GM18870 (cell line): ENCODE data around the gene RNF141.

Source experiments
- ATAC-seq: cut with Tn5 transposase; IDR thresholded peaks from one replicate; pipeline ENCODE4 v1.9.1; 2021; ENCODE audit warnings: moderate library complexity; ENCODE audit not compliant: unreplicated experiment

The RNF141 gene

DNA sequence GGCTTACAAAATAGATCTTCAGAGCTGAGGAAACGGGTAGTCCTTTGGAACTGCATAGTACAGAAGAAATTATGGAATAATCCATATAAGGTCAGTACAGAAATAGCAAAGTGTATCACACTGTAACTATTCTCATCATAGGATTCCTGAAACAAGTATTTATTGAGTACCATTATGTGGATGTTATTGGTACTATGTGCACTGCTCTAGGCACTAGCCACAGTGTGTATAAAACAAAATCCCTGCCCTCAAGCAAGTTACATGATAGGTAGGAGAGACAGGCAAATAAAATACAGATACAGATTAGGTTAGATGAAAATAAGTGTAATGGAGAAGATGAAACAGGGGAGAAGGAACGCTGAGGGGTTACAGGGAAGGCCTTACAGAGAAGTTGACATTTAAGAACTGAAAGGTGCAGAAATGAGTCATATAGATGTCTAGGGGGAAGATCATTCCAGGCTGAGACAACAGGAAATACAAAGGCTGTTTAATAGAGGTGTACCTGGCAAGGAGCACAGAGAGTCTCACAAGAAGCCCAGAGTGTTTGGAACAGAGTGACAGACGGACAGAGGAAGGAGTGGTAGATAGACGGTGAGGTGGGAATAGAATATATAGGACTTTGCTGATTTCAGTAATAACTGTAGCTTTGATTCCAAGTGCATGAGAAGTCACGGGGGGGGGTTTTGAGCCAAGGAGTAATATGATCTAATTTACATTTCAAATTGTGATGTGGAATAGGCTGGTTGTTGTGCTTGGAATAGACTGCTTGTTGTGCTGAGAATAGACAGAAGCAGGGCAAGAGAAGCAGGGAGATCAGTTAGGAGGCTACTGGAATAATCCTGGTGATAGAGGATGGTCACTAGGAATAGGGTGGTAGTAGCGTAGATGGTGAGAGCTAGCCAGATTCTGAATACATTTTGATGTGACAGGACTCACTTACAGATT is 13.7 kb downstream of the RNF141 start:
- ATAC-seq: no peak

DNA sequence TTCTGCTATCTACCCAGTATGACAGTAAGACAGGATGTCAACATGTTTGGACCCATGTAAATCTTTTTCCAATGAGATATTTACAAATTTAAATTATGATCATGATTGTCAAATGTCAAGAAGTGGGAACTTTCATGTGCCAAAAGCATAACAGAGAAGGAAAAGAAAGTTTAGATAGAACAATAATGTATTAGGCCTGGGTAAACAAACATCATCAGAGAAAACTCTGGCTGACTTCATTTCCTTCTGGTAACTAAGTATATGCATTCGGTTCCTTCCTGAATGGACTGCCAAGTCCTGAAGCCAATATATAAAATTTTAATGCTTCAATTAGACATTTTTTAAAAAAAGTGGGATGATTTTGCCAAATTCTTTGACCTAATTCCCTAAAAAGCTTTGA is 16.5 kb downstream of the RNF141 start:
- no peak for ATAC-seq

DNA sequence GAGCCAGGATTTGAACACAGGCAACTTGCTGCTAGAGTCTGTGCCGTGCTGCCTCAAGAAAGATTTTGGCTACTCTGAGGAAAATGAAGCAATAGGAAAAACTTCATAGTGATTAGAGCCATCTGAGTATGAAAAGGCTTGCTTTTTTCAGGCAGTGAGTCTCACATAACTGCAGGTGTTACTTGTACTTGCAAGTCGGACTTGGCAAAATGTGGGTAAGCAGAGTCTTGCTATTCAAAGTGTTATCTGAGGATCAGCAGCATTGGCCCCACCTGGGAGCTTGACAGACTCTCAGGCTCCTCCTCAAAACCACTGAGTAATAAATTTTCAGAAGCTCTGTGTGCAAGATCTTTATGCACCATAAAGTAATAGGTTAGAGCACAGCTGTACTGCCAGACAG is 18.1 kb downstream of the RNF141 start:
- no peak for ATAC-seq

DNA sequence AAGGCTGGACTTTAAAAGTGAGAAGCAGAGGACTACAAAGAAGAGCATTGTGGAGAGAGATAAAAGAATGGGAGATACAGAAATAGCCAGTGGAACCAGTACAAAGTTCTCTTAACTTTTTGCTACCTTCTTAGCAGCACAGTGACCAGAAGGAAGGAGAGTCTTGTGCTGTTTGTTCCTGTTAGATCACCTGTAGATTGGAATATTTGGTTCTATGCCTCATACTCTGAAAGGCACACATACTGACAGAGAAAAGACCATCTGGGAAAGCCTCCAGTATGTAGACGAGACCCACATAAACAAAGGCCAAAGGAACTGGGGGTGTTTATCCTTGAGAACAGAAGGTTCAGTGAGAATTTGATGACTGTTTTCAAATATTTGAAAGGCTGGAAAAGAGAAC is 18.7 kb downstream of the RNF141 start:
- ATAC-seq: no peak

DNA sequence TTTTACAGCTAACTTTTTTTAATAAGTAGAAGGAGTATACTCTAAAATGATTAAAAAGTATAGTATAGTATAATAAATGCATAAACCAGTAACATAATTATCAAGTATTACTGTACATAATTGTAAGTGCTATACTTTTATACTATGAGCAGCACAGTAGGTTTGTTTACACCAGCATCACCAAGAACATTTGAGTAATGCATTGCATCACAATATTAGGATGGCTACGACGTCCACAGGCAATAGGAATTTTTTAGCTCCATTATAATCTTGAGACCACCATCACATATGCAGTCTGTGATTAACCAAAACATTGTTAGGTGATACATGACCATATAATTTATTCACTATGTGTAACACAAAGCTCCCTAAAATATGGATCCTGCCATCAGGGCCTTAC is 20.4 kb downstream of the RNF141 start:
- no peak for ATAC-seq

DNA sequence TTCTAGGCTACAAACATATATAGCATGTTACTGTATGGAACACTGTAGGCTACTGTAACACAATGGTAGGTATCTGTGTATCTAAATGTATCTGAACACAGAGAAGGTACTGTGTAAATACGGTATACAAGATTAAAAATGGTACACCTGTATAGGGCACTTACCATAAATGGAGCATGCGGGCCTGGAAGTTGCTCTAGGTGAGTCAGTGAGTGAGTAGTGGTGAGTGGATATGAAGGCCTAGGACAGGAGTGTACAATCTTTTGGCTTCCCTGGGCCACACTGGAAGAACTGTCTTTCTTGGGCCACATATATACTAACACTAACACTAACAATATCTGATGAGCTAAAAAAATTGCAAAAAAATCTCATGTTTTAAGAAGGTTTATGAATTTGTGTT is 21.4 kb downstream of the RNF141 start:
- no peak for ATAC-seq

GRCh38 chr11:10518891-10519290 is 22.1 kb downstream of the RNF141 start:
- ATAC-seq: no peak

DNA sequence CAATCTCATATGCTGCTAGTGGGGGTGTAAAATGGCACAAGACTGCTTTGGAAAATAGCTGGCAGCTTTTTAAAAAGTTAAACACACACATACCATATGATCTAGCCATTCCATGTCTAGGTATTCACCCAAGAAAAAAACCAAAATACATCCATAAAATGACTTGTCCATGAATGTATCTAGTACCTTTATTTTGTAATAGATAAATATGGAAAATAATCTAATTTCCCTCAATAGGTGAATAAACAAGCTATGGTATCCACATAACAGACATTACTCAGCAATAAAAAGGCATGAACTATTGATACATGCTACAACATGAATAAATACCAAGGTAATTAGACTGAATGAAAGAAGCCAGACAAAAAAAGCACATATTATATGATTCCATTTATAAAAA is 22.9 kb downstream of the RNF141 start:
- ATAC-seq: no peak

GRCh38 chr11:10515418-10515817 is 25.6 kb downstream of the RNF141 start:
- no peak for ATAC-seq

DNA sequence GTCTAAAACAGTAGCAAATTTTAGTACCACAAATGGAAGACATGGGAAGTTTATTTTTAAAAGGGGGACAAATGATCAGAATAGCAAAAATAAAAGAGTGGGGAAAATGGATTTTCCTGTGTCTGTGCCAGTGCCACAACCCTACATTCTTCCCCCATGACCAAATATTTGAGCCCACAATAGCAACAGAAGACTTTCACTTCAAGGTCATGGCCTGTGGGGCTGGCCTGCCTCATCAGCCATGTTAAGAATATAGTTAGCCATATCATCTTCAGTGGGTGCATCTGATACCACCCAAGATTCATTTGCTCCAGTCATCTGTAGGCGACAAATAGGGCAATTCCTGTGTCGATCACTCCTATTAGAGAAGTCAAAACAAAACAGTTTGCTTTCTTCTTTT is 26.3 kb downstream of the RNF141 start:
- ATAC-seq: no peak

GRCh38 chr11:10514202-10514601 is 26.8 kb downstream of the RNF141 start:
- no peak for ATAC-seq

DNA sequence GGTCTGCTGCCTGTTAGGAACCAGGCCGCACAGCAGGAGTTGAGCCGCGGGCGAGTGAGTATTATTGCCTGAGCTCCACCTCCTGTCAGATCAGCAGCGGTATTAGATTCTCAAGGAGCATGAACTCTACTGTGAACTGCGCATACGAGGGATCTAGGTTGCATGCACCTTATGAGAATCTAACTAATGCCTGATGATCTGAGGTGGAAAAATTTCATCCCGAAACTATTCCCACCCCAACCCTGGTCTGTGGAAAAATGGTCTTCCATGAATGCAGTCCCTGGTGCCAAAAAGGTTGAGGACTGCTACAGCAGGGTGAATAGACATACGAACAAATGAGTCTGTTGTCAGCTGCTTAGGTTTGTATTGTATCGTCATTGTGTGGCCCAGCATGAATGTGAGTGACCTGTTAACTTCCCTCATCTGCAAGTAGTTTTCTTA is 29.8 kb downstream of the RNF141 start:
- ATAC-seq: no peak

GRCh38 chr11:10506008-10506370 is 35.0 kb downstream of the RNF141 start:
- no peak for ATAC-seq

DNA sequence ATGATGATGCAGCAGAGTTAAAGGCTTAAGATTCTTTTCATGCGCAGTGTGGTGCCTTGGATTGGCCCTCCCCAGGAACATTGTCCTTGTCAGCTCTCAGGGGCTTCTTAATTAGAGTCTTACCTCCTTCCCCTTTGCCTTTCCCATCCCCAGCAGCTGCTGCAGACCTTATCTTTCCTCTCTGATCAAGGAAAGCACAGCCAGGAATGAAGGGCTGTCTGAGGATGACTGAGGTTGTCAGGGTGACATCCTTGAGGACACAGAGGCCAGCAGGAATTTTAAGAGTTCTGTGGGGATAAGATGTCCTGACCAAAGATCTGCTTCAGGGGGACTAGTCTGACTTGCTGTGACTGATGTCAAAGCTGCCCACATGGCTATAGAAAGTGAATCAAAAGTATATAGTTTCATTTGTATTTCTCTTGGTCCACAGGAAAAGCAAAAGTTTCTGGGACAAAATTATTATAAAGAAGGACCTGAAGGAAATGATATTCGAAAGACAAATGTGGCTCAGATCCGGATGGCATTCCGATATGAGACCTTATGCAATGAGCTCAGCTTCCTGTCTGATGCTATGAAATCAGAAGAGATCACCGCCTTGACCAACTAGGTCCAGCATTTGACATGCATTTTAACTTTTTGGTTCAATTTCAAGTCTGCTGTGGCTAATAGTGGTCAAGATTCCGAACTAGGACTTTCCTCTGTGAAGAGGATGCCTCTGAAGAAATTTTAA is 35.5 kb downstream of the RNF141 start:
- ATAC-seq: no peak

DNA sequence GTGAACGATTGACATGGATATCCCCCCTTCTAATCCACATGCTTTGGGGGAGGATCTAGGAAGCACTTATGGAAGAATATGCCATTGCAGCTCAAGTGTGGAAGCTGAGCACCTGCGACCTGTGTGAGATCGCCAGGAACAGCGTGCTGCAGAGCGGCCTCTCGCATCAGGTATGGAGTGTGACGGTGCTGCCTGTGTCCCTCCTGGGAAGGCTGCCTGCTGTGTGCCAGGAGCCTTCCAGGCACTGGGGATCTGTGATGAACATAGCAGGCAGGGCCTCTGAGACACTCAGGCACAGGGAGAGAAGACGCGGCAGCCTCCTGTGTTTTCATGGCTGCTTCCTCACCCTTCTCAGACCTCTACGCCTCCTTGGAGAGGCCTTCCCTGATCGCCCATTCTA is 36.5 kb downstream of the RNF141 start:
- no peak for ATAC-seq

DNA sequence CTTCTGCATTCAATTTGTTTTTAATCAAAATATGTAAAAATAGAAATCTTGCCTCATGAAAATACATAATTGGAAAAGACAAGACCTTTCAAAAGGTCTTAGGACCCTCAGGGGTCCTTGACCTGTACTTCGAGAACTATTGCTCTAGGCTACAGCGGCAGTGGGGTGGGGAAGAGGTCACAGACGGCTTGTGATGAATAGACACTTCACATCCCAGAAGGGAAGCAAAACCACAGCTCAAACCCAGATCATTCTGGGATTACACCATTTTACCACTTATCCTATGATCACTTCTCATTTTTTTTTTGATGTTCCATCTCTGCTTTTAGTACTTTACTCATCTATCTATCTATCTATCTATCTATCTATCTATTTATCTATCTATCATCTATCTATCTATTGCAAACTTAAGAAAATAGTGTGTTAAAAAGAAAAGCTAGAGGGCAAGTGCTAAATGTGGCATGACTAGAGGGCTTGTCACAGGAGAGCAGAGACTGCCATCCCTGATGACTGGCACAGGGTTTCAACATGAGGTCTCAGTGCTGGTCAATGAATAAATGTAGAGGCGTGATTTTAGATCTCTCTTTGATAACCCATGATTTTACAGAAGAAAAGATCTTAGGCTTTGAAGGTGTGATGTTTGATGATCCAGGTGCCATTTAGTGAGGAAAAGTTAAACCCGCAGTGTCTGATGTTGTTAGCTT is 37.1 kb downstream of the RNF141 start:
- no peak for ATAC-seq

GRCh38 chr11:10503221-10503620 is 37.8 kb downstream of the RNF141 start:
- no peak for ATAC-seq

- ATAC-seq: no peak
Observed at GRCh38 chr11:10502770-10503169, 38.2 kb downstream of the RNF141 start.

GRCh38 chr11:10502065-10502680 is 38.8 kb downstream of the RNF141 start:
- ATAC-seq: no peak

- no peak for ATAC-seq
Observed at GRCh38 chr11:10500757-10501684, 40.0 kb downstream of the RNF141 start.
